ENCODE data around the gene NOL7.

DNA sequence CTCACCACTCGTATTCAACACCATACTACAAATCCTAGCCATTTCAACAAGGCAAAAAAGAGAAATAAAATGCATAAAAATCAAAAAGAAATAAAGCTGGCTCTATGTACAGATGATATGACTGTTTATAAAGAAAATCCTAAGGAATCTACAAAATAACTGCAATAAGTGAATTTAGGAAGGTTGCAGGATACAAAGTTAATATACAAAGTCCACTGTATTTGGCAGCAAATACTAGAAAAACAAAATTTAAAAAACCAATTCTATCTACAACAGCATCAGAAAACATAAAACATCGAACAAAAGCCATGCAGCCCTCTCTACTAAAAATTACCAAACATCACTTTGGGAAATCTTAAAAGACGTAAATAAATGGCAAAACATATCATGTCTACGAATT is 48.9 kb downstream of the NOL7 start:
- TF ChIP-seq CTCF (IDR thresholded peaks at IDR 0.05): no peak
- TF ChIP-seq EZH2 (IDR thresholded peaks at IDR 0.05): no peak

All from neural progenitor cell (in vitro differentiated cells).